ENCODE measurements around the gene HARBI1.

Gene HARBI1

DNA sequence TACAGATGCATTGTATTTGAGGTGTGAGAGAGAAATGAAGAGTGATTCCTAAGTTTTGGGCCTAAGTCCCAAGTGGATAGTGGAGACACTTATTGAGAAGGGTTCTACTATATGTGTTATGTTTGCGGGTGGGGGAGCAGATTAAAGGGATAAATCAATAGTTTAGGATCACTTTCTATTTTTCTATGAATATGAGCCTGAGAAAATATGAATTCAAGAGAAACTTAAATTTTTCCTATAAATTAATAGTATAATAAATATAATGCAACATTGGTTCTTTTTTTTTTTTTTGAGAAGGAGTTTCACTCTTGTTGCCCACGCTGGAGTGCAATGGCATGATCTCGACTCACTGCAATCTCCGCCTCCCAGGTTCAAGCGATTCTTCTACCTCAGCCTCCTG lies 54.5 kb downstream of the HARBI1 start:
- H3K4me3 ChIP-seq (ENCODE audit: low read depth in 1 of 2, low read length in 2 of 2), result no peak overlapping the region

DNA sequence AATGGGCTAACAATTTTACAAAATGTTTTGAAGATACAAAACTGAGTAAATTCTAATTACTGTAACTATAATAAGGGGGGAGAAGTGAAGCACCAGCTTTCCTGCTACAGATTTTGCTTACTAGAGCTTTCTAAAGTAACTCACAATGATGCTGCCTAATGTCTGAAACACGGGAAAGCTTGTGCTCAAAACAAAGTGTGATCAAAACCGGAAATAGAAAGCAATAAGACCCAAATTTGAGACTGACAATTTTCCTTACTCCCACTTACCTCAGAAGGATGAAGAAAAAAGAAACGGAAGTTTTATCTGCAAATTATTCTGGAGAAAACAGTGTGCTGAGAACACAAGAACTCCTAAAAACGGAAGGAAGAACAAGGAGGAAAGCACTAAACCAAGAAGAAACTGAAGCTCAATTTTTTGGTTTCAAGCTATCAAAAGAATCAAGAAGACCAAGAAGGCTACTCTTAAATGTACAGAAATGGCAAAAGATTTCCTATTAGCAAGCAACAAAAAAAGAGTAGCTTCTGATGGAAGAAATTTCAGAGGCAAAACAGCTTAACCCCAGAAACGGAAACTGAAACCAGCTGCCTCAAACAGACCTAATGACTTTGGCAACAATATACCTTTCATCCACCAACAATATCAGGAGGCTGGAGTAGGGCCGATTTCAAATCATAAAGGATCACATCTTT lies 56.6 kb downstream of the HARBI1 start:
- H3K27me3 ChIP-seq (ENCODE audit: low read depth, low read length), result no peaks in the 10 kb centered on the region
- no peaks in the 10 kb centered on the region for H3K36me3 ChIP-seq (ENCODE audit: control insufficient read depth in 1 of 2, insufficient read depth in 2 of 2, low read length in 2 of 2)
- H3K9me3 ChIP-seq (ENCODE audit: control insufficient read depth in 1 of 2, low read length in 2 of 2), result no peaks in the 10 kb centered on the region
- H3K4me1 ChIP-seq (ENCODE audit: control insufficient read depth in 1 of 2, insufficient read depth in 2 of 2, low read length in 2 of 2), result peaks cover 7 to 21% of the 10 kb centered on the region in 2 donors
- peak overlapping the region; percentile 79 for H3K27ac ChIP-seq (ENCODE audit: low read length)
- peak overlapping the region; percentile 58 to 59 for H3K4me3 ChIP-seq (ENCODE audit: low read depth in 1 of 2, low read length in 2 of 2)

More for the DNA sequence above, 54.5 kb downstream of the HARBI1 start:
- Histone ChIP-seq H3K9me3 (ENCODE audit: control insufficient read depth in 1 of 2, low read length in 2 of 2) (no peaks in the 10 kb centered on the region), H3K27ac (ENCODE audit: low read length) (no peak overlapping the region), H3K27me3 (ENCODE audit: low read depth, low read length) (no peaks in the 10 kb centered on the region), H3K36me3 (ENCODE audit: control insufficient read depth in 1 of 2, insufficient read depth in 2 of 2, low read length in 2 of 2) (no peaks in the 10 kb centered on the region), H3K4me1 (ENCODE audit: control insufficient read depth in 1 of 2, insufficient read depth in 2 of 2, low read length in 2 of 2) (peaks cover 5 to 21% of the 10 kb centered on the region in 2 donors)

DNA sequence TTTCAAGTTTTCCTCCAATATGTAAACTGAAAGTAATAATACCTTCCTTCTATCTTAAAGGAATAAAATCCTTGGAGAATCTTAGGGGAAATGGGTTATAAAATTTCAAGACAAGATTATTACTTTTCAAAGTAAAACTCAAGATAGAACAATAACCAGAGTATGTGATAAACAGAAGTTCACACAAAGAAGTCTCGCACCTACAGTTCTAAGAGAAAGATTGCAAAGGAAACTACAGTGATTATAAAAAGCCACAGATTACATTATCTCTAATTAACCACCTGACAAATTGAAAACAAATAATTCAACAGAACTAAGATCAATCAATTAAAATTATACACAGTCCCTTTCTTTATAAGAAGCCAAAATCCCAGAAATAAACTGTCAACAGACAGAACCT lies 57.2 kb downstream of the HARBI1 start:
- Histone ChIP-seq H3K4me3 (ENCODE audit: low read depth in 1 of 2, low read length in 2 of 2) (peak overlapping the region; percentile 58 to 59), H3K27me3 (ENCODE audit: low read depth, low read length) (no peaks in the 10 kb centered on the region), H3K9me3 (ENCODE audit: control insufficient read depth in 1 of 2, low read length in 2 of 2) (no peaks in the 10 kb centered on the region), H3K36me3 (ENCODE audit: control insufficient read depth in 1 of 2, insufficient read depth in 2 of 2, low read length in 2 of 2) (no peaks in the 10 kb centered on the region), H3K4me1 (ENCODE audit: control insufficient read depth in 1 of 2, insufficient read depth in 2 of 2, low read length in 2 of 2) (peaks cover 13 to 21% of the 10 kb centered on the region in 2 donors), H3K27ac (ENCODE audit: low read length) (peak overlapping the region; percentile 79)

DNA sequence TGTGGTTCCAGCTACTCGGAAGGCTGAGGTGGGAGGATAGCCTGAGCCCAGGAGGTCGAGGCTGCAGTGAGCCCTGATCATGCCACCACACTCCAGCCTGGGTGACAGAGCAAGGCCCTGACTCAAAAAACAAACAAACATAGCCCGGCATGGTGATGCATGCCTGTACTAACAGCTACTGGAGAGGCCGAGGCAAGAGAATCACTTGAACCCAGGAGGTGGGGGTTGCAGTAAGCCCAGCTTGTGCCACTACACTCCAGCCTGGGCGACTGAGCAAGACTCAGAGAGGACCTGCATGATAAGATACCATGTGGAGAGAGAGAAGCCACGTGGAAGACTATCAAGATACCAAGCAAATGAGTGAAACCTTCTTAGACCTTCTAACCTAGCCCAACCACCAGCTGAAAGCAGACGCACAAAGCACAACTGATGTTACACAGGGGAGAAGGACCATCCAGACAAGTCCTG lies 59.3 kb downstream of the HARBI1 start:
- no peaks in the 10 kb centered on the region for H3K36me3 ChIP-seq (ENCODE audit: control insufficient read depth in 1 of 2, insufficient read depth in 2 of 2, low read length in 2 of 2)
- H3K4me3 ChIP-seq (ENCODE audit: low read depth in 1 of 2, low read length in 2 of 2), result no peak overlapping the region
- H3K27me3 ChIP-seq (ENCODE audit: low read depth, low read length), result no peaks in the 10 kb centered on the region
- no peaks in the 10 kb centered on the region for H3K9me3 ChIP-seq (ENCODE audit: control insufficient read depth in 1 of 2, low read length in 2 of 2)
- peaks cover 14 to 31% of the 10 kb centered on the region in 2 donors for H3K4me1 ChIP-seq (ENCODE audit: control insufficient read depth in 1 of 2, insufficient read depth in 2 of 2, low read length in 2 of 2)
- no peak overlapping the region for H3K27ac ChIP-seq (ENCODE audit: low read length)

DNA sequence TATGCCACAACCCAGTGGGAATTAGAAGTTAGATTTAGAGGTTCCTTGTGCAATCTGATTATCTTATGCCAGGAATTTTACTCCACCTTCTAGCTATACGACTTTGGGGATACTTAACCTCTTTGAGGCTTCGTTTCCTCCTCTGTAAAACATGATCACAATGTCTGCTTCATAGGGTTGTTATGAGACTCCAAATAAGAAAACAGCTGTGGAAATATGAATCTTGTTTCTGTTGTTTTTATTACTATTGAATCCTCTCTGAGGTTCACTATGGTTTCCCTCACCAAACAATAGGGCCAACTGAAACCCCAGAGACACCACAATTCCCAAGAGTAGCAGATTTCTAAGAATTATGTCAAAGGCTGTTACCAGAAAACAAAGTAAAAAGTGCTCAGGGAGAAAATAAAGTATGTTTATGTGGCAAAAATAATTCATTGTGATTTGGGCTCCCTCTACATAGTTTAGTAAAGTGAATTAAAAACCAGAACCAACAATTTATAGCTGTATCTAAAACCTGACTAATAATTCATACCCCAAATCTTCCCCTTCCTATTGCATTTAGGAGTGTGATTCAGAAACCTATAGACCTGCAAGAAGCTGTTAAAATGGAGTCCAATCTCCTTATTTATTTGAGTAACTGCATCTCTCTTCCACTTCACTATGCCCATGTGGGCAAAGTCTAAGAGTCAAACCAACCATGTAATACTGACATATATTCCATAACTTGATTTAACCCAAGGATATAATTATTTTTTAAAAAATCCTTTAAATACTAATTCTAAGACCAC lies 61.6 kb downstream of the HARBI1 start:
- Histone ChIP-seq H3K4me3 (ENCODE audit: low read depth in 1 of 2, low read length in 2 of 2) (no peak overlapping the region), H3K36me3 (ENCODE audit: control insufficient read depth in 1 of 2, insufficient read depth in 2 of 2, low read length in 2 of 2) (no peaks in the 10 kb centered on the region), H3K4me1 (ENCODE audit: control insufficient read depth in 1 of 2, insufficient read depth in 2 of 2, low read length in 2 of 2) (peaks cover 9 to 22% of the 10 kb centered on the region in 2 donors), H3K27ac (ENCODE audit: low read length) (peak overlapping the region; percentile 52), H3K9me3 (ENCODE audit: control insufficient read depth in 1 of 2, low read length in 2 of 2) (no peaks in the 10 kb centered on the region), H3K27me3 (ENCODE audit: low read depth, low read length) (no peaks in the 10 kb centered on the region)

DNA sequence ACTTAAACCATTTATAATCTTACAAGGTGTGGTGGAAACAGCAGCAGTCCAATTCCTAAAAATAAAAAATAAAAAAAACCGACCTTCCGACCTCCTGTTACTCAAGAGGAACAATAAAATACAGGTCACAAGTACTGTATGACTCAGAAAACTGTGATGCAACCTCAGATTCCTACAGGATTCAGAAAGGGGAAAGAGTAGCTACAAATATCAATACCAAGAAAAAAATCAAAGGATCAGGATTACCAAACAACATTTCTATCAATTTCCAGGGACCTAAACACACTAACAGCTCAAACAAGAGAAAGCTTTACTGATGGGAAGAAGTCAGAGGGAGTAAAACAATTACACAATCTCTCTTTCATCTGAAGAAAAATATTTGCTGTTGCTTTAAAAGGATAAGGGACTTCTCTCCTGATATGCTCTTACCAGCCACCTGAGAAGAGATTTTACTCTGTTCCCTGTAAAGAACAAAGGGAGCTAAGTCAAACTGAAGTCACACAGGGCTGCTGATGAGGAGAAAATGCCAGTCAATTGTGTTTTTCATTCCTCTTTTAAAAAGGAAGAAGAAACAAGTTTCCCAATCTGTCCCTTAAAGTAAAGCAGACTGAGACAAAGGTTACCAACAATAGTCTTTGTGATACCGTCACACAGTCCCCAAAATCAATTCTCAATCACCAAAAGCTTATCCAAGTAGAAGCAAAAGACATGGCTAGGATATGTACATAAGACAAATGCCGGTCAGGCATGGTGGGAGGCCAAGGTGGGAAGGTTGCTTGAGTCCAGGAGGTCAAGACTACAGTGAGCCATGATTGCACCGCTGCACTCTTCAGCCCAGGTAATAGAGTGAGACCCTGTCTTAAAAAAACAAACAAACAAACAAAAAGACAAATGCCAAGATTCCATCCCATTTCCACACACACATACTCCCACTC lies 62.5 kb downstream of the HARBI1 start:
- H3K9me3 ChIP-seq (ENCODE audit: control insufficient read depth in 1 of 2, low read length in 2 of 2), result no peaks in the 10 kb centered on the region
- peaks cover 9 to 16% of the 10 kb centered on the region in 2 donors for H3K4me1 ChIP-seq (ENCODE audit: control insufficient read depth in 1 of 2, insufficient read depth in 2 of 2, low read length in 2 of 2)
- peak overlapping the region; percentile 52 for H3K27ac ChIP-seq (ENCODE audit: low read length)
- H3K27me3 ChIP-seq (ENCODE audit: low read depth, low read length), result no peaks in the 10 kb centered on the region
- H3K4me3 ChIP-seq (ENCODE audit: low read depth in 1 of 2, low read length in 2 of 2), result no peak overlapping the region
- H3K36me3 ChIP-seq (ENCODE audit: control insufficient read depth in 1 of 2, insufficient read depth in 2 of 2, low read length in 2 of 2), result no peaks in the 10 kb centered on the region

DNA sequence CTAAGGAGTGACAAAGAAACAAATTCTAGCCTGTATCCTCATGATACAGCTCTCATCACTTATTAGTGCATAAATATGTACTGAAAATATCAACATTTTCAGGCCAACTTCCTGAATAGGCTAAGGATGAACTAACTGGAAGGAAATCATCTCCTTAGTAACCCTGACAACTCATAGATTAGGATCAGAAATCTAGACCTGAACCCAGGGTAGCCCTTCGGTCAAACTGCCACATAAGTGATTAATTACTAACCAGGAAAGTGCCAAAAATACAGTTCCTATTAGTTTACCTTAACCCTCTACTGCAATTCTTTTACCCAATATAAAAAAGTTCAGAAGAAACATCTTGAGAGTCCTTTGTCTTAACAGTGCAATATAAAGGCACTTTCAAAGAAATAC lies 63.2 kb downstream of the HARBI1 start:
- Histone ChIP-seq H3K4me1 (ENCODE audit: control insufficient read depth in 1 of 2, insufficient read depth in 2 of 2, low read length in 2 of 2) (peaks cover 9 to 10% of the 10 kb centered on the region in 2 donors), H3K4me3 (ENCODE audit: low read depth in 1 of 2, low read length in 2 of 2) (no peak overlapping the region), H3K27me3 (ENCODE audit: low read depth, low read length) (no peaks in the 10 kb centered on the region), H3K9me3 (ENCODE audit: control insufficient read depth in 1 of 2, low read length in 2 of 2) (no peaks in the 10 kb centered on the region), H3K27ac (ENCODE audit: low read length) (peak overlapping the region; percentile 52), H3K36me3 (ENCODE audit: control insufficient read depth in 1 of 2, insufficient read depth in 2 of 2, low read length in 2 of 2) (no peaks in the 10 kb centered on the region)
